Renal cortical epithelial cell (primary cell): ENCODE measurements around the gene SLC22A23. TPM values are rescaled to one million over a fixed set of nuclear protein-coding genes. Genes with fewer than 3 reads are reported as not detected.

ENCODE experiments used
- DNase-seq: peaks from one replicate; pipeline ENCODE4 v3.0.0-alpha.2; 2011; ENCODE audit warnings: low read depth
- total RNA-seq: library from RNA; depleted of rRNA; stranded (reverse); fragments of >200 nt; gene quantifications from 2 replicates; pipeline ENCODE4 v1.2.3, GENCODE V29; 2014

The SLC22A23 gene
- total RNA-seq, 1 donor from 2014 or later = 2.4 TPM

DNA sequence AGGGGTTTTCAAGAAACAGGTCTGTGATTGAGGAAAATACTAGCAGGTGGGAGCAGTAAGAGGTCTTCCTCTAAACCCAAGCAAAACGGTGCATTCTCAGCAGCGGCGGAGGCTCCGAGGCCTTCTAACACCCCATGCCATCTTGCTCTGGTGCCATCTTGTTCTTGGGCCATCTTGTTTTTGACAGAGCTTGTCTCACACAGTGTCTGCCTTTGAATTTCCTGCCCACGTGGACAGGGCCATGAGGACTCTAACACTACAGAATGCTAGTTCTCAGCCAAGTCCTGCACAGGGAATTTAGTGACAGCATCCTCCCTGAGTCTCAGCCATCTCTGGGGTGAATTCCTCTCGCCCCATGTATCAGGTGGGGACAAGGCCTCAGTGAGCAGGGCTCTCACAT, 121.7 kb downstream of the SLC22A23 start:
- no peak for DNase-seq

DNA sequence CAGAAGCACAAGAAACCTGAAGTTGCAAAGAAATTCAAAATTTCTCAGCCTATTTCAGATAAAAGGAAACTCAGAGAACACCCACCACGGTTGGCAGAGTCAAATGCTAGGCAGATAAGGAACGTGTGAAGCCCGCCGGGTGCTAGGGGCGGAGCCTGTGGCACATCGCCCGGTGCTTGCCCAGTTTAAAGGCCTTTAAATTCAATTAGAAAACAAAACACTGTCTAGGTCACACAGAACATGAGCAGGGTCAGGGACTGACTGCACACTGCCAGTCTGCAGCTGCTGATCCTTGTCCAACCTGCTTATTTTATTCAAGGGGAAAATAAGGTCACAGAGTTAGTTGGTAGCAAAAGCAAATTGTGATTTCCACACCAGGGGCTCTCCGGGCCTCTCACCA, 122.3 kb downstream of the SLC22A23 start:
- peak; percentile 41 for DNase-seq

DNA sequence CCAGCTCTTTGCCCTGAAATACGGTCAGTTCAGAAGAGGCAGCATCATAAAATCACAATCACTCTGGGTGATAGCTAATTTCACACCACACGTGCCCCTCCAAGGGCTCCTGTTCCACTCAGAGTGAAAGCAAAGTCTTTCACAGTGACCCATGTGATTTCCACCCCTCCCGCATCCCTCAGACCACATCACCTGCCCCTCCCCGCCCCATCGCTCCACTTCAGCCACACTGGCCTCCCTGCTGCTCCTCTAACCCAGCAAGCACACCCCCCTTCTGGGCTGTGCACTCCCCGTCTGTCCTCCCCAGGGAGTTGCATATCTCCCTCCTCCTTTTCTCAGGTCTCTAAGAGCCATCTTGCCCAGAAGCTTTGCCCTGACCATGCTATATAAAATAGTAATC, 123.6 kb downstream of the SLC22A23 start:
- no peak for DNase-seq

DNA sequence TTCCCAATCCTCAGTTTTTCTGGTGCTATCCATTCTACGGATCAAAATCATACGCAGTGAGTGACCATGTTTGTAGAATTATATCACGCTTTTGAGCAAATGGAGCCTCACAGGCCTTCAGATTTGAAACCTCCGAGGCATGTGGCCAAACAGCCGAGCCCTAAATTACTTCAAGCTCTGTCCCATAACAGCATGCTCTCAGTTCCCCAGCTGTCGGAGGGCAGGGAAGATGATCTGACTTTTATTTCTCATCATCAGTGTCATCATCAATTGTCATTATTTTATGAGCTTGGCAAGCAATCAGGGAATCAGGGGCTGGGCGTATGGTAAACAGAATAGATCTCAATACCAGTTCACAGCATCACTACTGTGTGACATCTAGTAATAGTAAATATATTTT, 124.9 kb downstream of the SLC22A23 start:
- DNase-seq = no peak

DNA sequence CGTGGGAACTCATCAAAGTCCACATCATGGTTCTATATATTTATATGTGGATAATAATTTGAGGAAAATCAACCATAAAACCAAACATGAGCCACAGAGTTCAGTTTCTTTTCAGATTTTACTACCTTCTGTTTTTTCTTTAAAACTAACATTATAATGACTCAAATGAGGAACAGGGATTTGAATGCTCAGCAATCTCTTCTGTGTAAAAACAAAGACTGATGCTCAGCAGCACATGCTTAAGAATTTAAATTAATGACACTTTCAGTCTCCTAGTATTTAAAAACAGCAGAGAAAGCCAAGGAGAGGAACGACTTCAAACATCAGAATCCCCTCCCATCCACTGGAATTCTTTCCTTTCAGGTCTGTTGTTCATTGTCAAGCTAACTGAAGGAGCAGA, 125.4 kb downstream of the SLC22A23 start:
- DNase-seq = no peak

DNA sequence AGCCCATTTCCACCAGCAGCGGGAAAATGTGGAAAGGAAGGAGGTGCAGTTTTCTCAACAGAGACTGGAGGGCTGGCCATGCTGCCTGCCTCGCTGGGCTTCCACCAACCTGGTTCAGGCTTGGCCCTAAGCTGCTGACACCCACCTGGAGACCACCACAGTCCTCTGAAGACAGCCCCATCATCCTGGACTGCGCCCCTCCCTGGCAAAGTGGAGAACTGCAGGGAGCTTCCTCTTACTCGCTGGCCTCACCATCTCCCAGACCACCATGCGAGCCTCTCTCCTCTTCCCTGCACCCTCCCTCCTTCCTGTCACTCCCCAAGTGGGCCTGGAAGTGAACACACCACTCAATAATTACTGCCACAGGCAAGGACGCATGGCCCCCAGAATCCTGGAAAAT, 126.7 kb downstream of the SLC22A23 start:
- no peak for DNase-seq

DNA sequence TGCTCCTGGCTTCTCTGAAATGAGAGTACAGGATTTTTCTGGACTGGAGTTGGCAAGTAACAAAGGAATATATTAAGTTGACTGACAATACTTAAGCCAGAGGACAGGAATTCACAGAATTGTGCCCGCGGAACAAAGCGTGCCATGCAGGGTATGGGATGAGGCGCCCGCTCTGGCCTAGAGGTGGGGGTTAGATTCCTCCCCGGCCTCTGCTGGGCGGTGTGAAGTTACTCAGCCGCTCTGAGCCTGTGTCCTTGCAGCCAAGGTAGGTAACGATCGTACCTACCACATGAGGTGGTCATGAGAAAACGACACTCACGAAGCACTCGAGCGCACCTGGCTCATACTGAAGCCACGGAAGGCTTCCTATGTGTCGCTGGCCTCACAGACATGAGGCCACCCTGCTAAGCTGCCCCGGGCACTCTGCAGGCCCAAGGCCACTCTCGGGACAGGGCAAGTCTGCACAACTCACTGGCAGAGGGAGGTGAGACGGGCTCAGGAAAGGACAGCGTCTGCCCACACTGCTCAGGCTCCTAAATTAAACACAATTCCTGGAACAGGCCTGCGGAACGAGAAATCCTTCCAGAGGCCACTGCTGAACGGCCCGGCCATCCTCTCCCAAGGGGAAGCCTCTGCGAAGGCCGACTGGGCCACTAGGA, 127.3 kb downstream of the SLC22A23 start:
- DNase-seq = no peak

DNA sequence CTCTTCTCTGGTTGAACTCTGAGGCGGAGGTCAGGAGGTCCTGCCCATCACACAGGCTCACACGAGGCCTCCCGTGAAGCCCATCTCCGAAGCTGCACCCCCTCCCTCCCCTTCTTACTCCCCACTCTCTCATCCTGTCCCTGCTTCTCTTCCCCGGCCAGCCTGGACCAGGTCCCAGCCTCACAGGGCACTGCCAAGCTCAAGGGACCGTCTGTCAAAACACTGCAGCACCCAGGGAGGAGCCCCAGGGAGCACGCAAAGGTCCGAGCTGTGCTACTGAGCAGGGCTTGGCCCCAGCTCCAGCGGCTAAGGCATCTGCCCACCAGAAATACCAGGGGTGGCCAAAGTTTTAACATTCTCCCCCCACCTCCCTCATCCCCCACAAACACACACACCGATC, 128.1 kb downstream of the SLC22A23 start:
- DNase-seq = no peak

DNA sequence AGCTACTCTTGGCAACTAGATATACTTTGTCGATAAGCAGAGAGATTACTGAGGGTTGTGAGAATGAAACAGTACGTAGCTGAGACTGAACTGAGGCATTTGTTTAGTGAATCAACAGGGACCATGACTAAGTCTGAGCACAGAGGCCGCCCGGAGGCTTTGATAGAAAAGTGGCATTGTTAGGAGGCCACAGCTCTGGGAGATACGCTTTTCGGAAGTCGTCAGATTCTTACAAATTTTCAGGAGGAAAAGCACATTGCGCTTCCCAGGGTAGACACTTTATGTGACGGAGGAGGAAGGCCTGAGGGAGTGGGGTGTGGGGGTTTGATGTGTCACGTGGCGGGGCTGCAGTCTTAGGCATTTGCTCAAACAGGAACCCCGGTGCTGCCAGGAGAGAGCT, 128.7 kb downstream of the SLC22A23 start:
- no peak for DNase-seq

DNA sequence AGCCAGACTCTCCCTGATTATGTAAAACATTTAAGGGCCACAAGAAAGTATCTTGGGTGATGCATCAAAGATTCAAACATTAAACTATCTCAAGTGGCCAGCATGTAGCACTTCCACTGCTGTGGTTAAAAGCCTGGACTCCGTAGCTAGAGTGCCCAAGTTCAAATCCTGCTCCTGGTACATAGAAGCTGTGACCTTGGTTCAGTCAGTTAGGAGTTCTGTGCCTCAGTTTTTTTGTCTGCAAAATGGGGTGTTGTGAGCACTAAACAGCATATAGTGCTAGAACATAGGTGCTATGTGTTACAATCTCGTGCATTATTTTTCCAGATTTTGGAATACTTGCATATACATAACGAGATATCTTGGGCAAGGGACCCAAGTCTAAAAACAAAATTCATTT, 129.4 kb downstream of the SLC22A23 start:
- no peak for DNase-seq

DNA sequence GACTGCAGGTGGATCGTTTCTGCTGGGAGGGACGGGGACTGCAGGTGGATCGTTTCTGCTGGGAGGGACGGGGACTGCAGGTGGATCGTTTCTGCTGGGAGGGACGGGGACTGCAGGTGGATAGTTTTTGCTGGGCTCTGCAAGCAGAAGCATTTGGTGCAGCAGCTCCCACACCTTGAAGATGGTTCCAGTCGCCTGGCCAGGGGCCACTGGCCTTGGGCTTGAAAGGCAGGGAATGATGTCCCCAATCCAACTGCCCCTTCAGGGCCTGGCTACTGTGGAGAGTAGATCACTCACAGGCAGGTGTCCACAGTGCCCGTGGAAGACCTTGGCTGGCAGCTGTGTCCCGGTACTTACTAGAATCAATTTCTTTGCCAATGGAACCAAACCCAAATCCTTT, 129.9 kb downstream of the SLC22A23 start:
- DNase-seq = no peak

DNA sequence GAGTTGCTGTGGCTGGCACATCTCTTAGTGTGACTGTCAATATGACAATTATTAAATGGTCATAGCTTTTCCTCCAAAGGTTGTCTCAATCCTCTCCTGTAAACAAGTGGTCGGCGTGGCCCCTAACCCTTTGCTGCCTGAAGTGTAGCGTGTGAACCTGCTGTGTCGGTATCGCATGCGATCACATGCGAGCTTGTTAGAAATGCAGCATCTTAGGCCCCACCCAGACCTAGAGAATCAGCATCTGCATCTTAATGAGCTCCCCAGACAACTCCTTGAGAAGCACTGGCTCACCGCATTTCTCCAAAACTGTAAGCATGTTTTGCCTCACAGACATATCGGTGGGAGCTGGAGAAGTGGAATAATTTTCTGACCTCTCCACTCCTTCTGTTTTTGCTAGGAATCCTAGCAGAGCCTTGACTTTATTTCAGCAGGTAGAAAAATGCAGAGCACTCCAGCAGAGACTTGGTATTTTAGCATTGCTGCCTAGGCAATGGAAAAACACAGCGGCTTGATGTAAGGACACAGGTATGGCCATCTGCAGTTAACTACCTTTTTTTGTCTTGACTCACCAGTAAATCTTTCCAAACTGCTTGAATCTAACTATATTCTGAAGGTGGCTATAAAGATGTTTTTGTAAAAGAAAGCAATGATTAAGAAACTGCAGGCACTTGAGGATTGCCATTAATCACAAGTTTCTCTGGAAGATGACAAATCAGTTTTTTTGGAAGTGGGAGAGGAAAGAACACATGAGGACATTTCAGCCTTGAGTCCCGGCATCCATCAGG, 130.5 kb downstream of the SLC22A23 start:
- no peak for DNase-seq

DNA sequence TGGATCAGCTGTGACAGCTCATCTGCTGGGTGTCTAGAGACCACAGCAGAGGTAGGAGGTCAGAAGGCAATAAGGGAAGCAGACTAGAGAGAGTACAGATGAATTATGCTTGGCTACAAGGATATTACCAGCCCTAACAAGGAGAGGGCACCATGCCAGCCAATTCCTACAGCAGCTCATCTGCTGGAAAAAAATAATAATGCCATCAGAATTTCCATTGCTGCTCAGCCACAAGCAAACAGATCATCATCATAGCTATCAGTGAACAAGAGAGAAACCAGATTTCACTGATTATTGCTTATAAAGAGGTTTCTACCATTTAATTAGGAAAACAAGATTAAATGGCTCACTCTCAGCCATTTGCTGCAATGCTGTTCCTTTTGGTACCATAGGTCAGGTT, 131.6 kb downstream of the SLC22A23 start:
- DNase-seq = peak; percentile 23

DNA sequence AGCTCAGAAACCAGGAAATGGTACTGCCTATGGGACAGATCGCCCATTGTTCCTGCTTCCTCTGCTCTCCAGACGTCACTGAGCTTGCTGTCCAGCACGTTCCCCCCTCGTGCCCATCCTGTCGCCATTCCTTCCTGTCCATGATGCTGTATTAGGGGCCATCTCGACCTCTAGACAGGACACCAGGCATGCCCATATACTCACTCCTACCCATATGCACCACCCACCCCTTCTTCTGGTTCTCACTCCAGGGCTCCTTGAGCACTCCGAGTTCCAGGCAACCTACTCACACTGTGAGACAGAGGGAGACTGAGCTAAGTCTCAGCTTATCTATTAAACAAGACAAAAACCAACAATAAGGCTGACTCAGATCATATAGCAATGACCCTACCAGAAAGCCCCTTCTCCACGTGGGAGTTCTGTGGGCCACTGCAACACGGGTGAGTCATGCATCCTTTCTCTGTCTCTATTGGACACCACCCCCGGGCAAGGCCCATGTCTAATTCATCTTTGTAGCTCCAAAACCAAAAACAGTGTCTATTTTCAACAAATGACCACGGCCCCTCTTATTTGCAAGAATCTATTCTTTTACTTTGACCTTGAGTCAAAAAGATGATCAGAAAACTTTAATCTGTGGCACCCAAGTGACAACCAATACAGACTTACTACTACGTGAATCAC, 132.4 kb downstream of the SLC22A23 start:
- peak; percentile 86 for DNase-seq

DNA sequence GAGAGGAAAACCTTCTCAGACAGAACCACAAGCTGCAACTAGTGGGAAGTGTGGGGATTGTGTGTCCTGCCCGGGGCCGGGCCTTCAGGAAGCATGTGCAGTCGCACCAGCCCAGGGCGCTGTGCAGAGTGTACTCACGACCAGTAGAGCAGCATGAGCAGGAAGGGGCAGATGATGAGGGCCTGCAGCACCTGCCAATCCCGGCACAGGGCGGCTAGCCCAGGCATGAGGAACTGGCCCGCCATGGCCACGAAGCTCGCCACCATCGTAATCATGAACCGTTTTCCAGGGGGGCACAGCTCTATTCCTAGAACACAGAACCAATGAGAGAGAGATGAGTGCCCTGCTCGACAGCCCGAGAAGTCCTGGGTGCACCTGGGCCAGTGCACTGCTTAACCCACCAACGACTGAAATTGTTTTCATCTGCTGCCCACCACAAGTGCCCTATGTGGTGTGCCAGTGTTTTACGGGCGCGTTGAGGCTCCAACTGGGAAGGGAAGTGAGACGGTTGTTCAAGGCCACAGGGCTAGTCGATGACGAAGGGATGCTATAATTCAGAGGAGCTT, 133.1 kb downstream of the SLC22A23 start:
- DNase-seq = no peak

DNA sequence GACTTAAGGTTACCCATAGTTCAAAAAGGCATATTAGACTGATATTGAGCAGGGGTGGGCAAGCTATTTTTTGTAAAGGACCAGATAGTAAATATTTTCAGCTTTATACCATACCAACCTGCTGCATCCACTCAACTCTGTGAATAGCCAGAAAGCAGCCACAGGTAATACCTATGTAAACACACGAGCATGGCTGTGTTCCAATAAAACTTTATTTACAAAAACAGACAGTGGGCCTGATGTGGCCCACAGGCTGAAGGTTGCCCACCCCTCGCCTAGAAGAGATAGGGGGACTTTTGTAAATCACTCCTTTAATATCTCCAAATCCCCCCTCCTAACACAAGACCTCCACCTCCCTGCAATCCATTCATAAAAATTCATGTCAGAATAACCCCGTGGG, 133.7 kb downstream of the SLC22A23 start:
- no peak for DNase-seq

DNA sequence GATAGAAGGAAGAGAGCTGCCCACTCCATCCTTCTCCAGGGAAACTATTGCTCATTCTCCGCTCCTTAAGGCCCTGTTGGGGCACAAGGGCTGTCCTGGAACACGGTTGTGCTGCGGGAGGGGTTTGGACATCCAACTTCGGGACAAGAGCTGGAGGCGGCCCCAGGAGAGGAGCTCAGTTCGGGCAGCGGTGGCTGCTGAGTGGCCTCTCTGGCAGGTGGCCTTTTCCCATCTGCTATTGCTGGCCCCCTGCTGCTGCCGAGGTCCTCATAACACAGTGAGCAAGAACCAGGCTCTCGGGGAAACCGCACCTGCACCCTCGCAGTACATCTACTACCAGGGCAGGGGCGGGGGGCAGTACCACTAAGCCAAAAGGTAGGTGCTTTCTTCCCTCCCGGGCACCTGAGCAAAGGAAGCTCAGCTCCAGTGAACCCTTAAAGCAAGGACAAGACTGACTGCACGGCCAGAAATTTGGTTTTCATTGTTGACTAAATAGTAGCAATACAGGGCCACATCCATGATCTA, 134.4 kb downstream of the SLC22A23 start:
- no peak for DNase-seq

DNA sequence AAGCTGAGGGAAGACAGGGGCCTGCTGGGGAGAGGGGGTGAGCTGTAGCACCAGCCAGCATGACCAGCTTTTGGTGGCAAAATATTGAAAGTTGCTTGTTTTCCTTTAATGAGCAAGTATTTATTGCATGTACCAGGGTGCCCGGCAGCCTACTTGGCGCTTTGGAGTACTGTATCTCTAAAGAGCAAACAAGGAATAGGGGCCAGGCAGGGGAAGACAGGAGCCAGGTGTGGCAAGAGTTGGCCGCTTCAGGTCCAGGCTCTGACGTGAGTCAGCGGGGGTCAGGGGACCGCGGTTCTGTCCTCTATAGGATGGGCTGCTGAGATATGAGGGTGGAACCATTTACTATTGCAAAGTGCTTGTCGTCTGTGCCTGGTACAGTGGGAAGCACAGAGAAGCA, 135.0 kb downstream of the SLC22A23 start:
- DNase-seq = no peak

DNA sequence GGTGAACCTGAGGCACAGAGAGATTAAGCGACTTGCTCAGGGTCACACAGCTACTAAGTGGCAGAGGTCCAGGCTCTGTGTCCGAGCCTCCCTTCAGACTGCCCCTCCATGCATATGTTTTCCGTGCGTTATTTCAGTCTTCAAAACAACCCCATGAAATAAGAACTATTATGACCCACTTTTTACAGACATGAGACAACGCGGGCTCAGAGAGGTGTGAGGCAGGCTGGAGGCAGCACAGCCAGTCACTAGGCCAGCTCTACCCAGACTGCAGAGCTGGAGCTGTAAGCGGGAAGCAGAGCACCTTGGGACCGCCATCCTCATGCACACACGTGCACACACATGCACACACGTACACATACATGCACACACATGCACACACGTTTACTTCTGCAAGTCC, 135.8 kb downstream of the SLC22A23 start:
- DNase-seq = no peak

DNA sequence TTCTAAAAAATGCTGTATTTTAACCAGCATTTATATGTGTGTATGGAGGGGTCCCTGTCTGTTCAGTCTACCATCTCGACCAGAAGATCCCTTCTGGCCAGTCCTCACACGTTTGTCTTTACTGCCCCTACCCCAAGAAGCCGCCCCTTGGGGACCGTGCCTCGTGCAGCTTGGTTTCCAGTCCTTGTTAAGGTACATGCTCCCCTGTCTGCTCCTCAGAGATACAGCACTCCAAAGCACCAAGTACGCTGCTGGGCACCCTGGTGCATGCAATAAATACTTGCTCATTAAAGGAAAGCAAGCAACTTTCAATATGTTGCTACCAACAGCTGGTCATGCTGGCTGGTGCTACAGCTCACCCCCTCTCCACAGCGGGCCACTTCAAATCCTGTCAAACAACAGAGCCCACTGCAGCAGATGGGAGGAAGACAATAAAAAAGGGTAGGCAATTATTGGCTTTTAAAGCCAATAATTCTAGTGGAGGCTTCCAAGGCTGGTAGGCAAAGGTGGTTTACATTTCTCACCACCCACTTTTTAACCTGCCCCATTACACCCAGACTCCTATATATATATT, 136.5 kb downstream of the SLC22A23 start:
- DNase-seq = no peak

DNA sequence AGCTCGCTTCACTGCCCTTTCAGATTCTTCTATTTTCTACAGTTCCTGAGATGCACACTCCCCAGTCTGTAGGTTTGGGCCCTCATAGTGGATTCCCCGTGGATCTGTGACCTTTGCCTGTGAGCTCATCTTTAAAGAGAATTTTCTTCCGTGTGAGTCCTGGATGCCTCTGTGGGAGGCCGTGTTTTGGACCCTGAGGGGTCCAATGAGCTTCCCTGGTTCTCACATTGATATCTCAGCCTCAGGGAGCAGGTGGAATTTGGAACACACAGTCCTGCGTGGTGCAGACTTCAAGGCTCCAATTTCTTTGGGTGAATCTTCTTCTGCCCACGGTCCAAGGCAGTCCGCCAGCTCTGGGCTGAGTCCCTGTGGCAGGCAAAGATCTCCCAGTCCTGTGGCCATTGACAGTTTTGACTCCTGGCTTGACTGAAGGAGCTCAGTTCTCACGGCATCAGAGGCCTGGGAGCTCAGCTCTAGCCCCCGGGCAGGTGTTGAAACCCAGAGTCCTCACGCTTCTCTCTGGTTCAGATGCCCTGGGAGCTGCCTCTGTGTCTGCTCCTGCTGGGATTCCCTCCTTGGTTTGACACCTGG, 137.1 kb downstream of the SLC22A23 start:
- DNase-seq = no peak
